Activated CD4-positive, alpha-beta memory T cell treated with anti-CD3 and anti-CD28 coated beads for 36 hours (primary cell): ENCODE data around the gene FN3K. TPM values are rescaled to one million over a fixed set of nuclear protein-coding genes. Genes with fewer than 3 reads are reported as not detected.

Source experiments
- CTCF ChIA-PET: fragments of 350-600 bp; sonication (Branson Sonifier 250); formaldehyde crosslinking; loops from one replicate; lab custom pipeline; 2021; ENCODE audit warnings: antibody characterized with exemption, inconsistent platforms; lab: Charles Lee
- POLR2A ChIA-PET: fragments of 350-600 bp; sonication (Branson Sonifier 250); formaldehyde crosslinking; loops from one replicate; lab custom pipeline; 2021; ENCODE audit warnings: antibody characterized with exemption; lab: Charles Lee
- DNase-seq: peaks from one replicate; pipeline ENCODE4 v3.0.0-alpha.2; 2020
- H3K27ac Mint-ChIP-seq: one replicate; pipeline ENCODE4 v1.8.0; 2021; ENCODE audit warnings: mixed read lengths
- H3K27me3 Mint-ChIP-seq: one replicate; pipeline ENCODE4 v1.8.0; 2021; ENCODE audit warnings: mixed read lengths
- H3K36me3 Mint-ChIP-seq: one replicate; pipeline ENCODE4 v1.8.0; 2021; ENCODE audit warnings: mixed read lengths
- H3K4me1 Mint-ChIP-seq: one replicate; pipeline ENCODE4 v1.8.0; 2021; ENCODE audit warnings: low read depth, mixed read lengths
- H3K4me3 Mint-ChIP-seq: one replicate; pipeline ENCODE4 v1.8.0; 2021; ENCODE audit warnings: mild to moderate bottlenecking, mixed read lengths
- H3K9me3 Mint-ChIP-seq: one replicate; pipeline ENCODE4 v1.8.0; 2021; ENCODE audit warnings: mixed read lengths
- intact Hi-C: fragments of 100-400 bp; cut with micrococcal nuclease; formaldehyde crosslinking; loops from one replicate; pipeline ENCODE4 v1.15.1; 2023
- total RNA-seq, 2 experiments: library from RNA; stranded (reverse); gene quantifications; one replicate each; pipeline ENCODE4 v1.2.3, GENCODE V29; 2021

Gene FN3K
- total RNA-seq, 2 experiments from 2014 or later, result 1.6 to 2.3 TPM

GRCh38 chr17:82786427-82786826 is 51.0 kb downstream of the FN3K start:
- no peaks in the 10 kb centered on the region for H3K9me3 Mint-ChIP-seq
- intact Hi-C loops, result no loop called here
- CTCF ChIA-PET, result no interaction called here

GRCh38 chr17:82787081-82787848 is 51.9 kb downstream of the FN3K start:
- ChIA-PET CTCF (no interaction called here), POLR2A (no interaction called here)
- Mint-ChIP-seq H3K27me3 (no peaks in the 10 kb centered on the region), H3K4me3 (no peak overlapping the region), H3K27ac (no peak overlapping the region), H3K36me3 (peaks cover 11% of the 10 kb centered on the region), H3K9me3 (no peaks in the 10 kb centered on the region), H3K4me1 (peaks cover 5% of the 10 kb centered on the region)
- intact Hi-C loops, result no loop called here
- no peak for DNase-seq

More at GRCh38 chr17:82786427-82786826, 51.0 kb downstream of the FN3K start:
- Mint-ChIP-seq H3K4me3 (no peak overlapping the region), H3K4me1 (peaks cover 10% of the 10 kb centered on the region), H3K27me3 (no peaks in the 10 kb centered on the region), H3K36me3 (peaks cover 11% of the 10 kb centered on the region), H3K27ac (no peak overlapping the region)
- DNase-seq, result no peak
- POLR2A ChIA-PET, result no interaction called here

- Mint-ChIP-seq H3K9me3 (no peaks in the 10 kb centered on the region), H3K27ac (no peak overlapping the region), H3K4me3 (no peak overlapping the region), H3K4me1 (no peaks in the 10 kb centered on the region), H3K36me3 (peaks cover 7% of the 10 kb centered on the region), H3K27me3 (no peaks in the 10 kb centered on the region)
- POLR2A ChIA-PET, result no interaction called here
- DNase-seq, result no peak
- CTCF ChIA-PET, result no interaction called here
- intact Hi-C loops, result no loop called here
Observed at GRCh38 chr17:82788206-82789001, 53.0 kb downstream of the FN3K start.

GRCh38 chr17:82789051-82789592 is 53.7 kb downstream of the FN3K start:
- Mint-ChIP-seq H3K4me3 (no peak overlapping the region), H3K4me1 (no peaks in the 10 kb centered on the region), H3K27me3 (no peaks in the 10 kb centered on the region), H3K36me3 (peaks cover 6% of the 10 kb centered on the region), H3K9me3 (no peaks in the 10 kb centered on the region), H3K27ac (no peak overlapping the region)
- intact Hi-C loops, result no loop called here
- no peak for DNase-seq
- POLR2A ChIA-PET, result interaction anchor here (0.6 kb wide), 1 partner anchor 144 kb away, joined by 3 read pairs; no protein-coding TSS in a partner anchor
- CTCF ChIA-PET, result no interaction called here

GRCh38 chr17:82789806-82790205 is 54.4 kb downstream of the FN3K start:
- ChIA-PET CTCF (no interaction called here), POLR2A (interaction anchor here (0.6 kb wide), 1 partner anchor 143 kb away, joined by 3 read pairs; no protein-coding TSS in a partner anchor)
- intact Hi-C loops, result no loop called here
- Mint-ChIP-seq H3K4me1 (no peaks in the 10 kb centered on the region), H3K27me3 (no peaks in the 10 kb centered on the region), H3K4me3 (no peak overlapping the region), H3K36me3 (peaks cover 3% of the 10 kb centered on the region), H3K27ac (no peak overlapping the region), H3K9me3 (no peaks in the 10 kb centered on the region)
- no peak for DNase-seq

GRCh38 chr17:82790391-82790790 is 55.0 kb downstream of the FN3K start:
- H3K9me3 Mint-ChIP-seq, result no peaks in the 10 kb centered on the region
- no peak overlapping the region for H3K4me3 Mint-ChIP-seq
- H3K27ac Mint-ChIP-seq, result no peak overlapping the region

GRCh38 chr17:82791532-82791931 is 56.1 kb downstream of the FN3K start:
- Mint-ChIP-seq H3K4me1 (no peaks in the 10 kb centered on the region), H3K27me3 (no peaks in the 10 kb centered on the region), H3K36me3 (peaks cover 4% of the 10 kb centered on the region), H3K4me3 (no peak overlapping the region), H3K9me3 (no peaks in the 10 kb centered on the region), H3K27ac (no peak overlapping the region)
- ChIA-PET CTCF (no interaction called here), POLR2A (interaction anchor here (0.7 kb wide), 1 partner anchor 105 kb away, joined by 4 read pairs; no protein-coding TSS in a partner anchor)
- intact Hi-C loops, result no loop called here
- no peak for DNase-seq

More at GRCh38 chr17:82790391-82790790, 55.0 kb downstream of the FN3K start:
- Mint-ChIP-seq H3K36me3 (peaks cover 5% of the 10 kb centered on the region), H3K27me3 (no peaks in the 10 kb centered on the region), H3K4me1 (no peaks in the 10 kb centered on the region)
- intact Hi-C loops, result no loop called here
- ChIA-PET POLR2A (no interaction called here), CTCF (no interaction called here)
- DNase-seq, result no peak

GRCh38 chr17:82793974-82794630 is 58.7 kb downstream of the FN3K start:
- DNase-seq, result no peak
- CTCF ChIA-PET, result no interaction called here
- H3K4me3 Mint-ChIP-seq, result no peak overlapping the region
- POLR2A ChIA-PET, result no interaction called here
- H3K27me3 Mint-ChIP-seq, result no peaks in the 10 kb centered on the region
- intact Hi-C loops, result no loop called here
- no peaks in the 10 kb centered on the region for H3K4me1 Mint-ChIP-seq
- H3K27ac Mint-ChIP-seq, result no peak overlapping the region
- H3K9me3 Mint-ChIP-seq, result no peaks in the 10 kb centered on the region
- H3K36me3 Mint-ChIP-seq, result peaks cover 4% of the 10 kb centered on the region

GRCh38 chr17:82794781-82795482 is 59.5 kb downstream of the FN3K start:
- Mint-ChIP-seq H3K4me3 (no peak overlapping the region), H3K27me3 (no peaks in the 10 kb centered on the region), H3K36me3 (peaks cover 6% of the 10 kb centered on the region), H3K4me1 (no peaks in the 10 kb centered on the region), H3K9me3 (no peaks in the 10 kb centered on the region), H3K27ac (no peak overlapping the region)
- intact Hi-C loops, result no loop called here
- DNase-seq, result no peak
- POLR2A ChIA-PET, result no interaction called here
- CTCF ChIA-PET, result no interaction called here

- H3K4me3 Mint-ChIP-seq, result no peak overlapping the region
- ChIA-PET CTCF (interaction anchor here (1.0 kb wide), 1 partner anchor 14 kb away, joined by 4 read pairs; no protein-coding TSS in a partner anchor), POLR2A (no interaction called here)
- H3K27ac Mint-ChIP-seq, result no peak overlapping the region
- H3K27me3 Mint-ChIP-seq, result no peaks in the 10 kb centered on the region
- H3K9me3 Mint-ChIP-seq, result no peaks in the 10 kb centered on the region
- peaks cover 12% of the 10 kb centered on the region for H3K36me3 Mint-ChIP-seq
- no peaks in the 10 kb centered on the region for H3K4me1 Mint-ChIP-seq
- intact Hi-C loops, result no loop called here
- no peak for DNase-seq
Observed at GRCh38 chr17:82795615-82796014, 60.2 kb downstream of the FN3K start.

GRCh38 chr17:82797061-82797460 is 61.6 kb downstream of the FN3K start:
- Mint-ChIP-seq H3K4me3 (no peak overlapping the region), H3K4me1 (peaks cover 4% of the 10 kb centered on the region), H3K9me3 (no peaks in the 10 kb centered on the region), H3K27ac (no peak overlapping the region), H3K36me3 (peaks cover 19% of the 10 kb centered on the region), H3K27me3 (no peaks in the 10 kb centered on the region)
- ChIA-PET POLR2A (no interaction called here), CTCF (no interaction called here)
- DNase-seq, result no peak
- intact Hi-C loops, result no loop called here
